Measurements from ENCODE around the gene MYORG. TPM values are rescaled to one million over a fixed set of nuclear protein-coding genes. Genes with fewer than 3 reads are reported as not detected.

Gene MYORG
- total RNA-seq, 1 donor from 2014 or later = 5.5 TPM

GRCh38 chr9:34400686-34401602 lies 24.2 kb upstream of the MYORG start:
- Mint-ChIP-seq H3K27me3 (ENCODE audit: low read depth) (no peaks in the 10 kb centered on the region), H3K27ac (no peak overlapping the region), H3K4me3 (no peak overlapping the region), H3K4me1 (no peaks in the 10 kb centered on the region), H3K36me3 (peaks cover 4% of the 10 kb centered on the region), H3K9me3 (no peaks in the 10 kb centered on the region)
- DNase-seq (ENCODE audit: low spot score in 2 of 2, unreplicated experiment in 2 of 2) = no peak
- no peak for TF ChIP-seq CTCF (IDR thresholded peaks at IDR 0.05; ENCODE audit: unreplicated experiment)

- DNase-seq (ENCODE audit: low spot score in 2 of 2, unreplicated experiment in 2 of 2) = no peak
- H3K4me3 Mint-ChIP-seq = no peak overlapping the region
- no peaks in the 10 kb centered on the region for H3K4me1 Mint-ChIP-seq
- no peak overlapping the region for H3K27ac Mint-ChIP-seq
- no peak for TF ChIP-seq CTCF (IDR thresholded peaks at IDR 0.05; ENCODE audit: unreplicated experiment)
- H3K36me3 Mint-ChIP-seq = peaks cover 4% of the 10 kb centered on the region
- no peaks in the 10 kb centered on the region for H3K9me3 Mint-ChIP-seq
- no peaks in the 10 kb centered on the region for H3K27me3 Mint-ChIP-seq (ENCODE audit: low read depth)
Observed at GRCh38 chr9:34400275-34400674, 23.6 kb upstream of the MYORG start.

- no peaks in the 10 kb centered on the region for H3K4me1 Mint-ChIP-seq
- H3K36me3 Mint-ChIP-seq = peaks cover 4% of the 10 kb centered on the region
- no peak overlapping the region for H3K27ac Mint-ChIP-seq
- no peaks in the 10 kb centered on the region for H3K9me3 Mint-ChIP-seq
- no peak overlapping the region for H3K4me3 Mint-ChIP-seq
- TF ChIP-seq CTCF (IDR thresholded peaks at IDR 0.05; ENCODE audit: unreplicated experiment) = no peak
- H3K27me3 Mint-ChIP-seq (ENCODE audit: low read depth) = no peaks in the 10 kb centered on the region
- DNase-seq (ENCODE audit: low spot score in 2 of 2, unreplicated experiment in 2 of 2) = no peak
Observed at GRCh38 chr9:34399729-34400128, 23.0 kb upstream of the MYORG start.

- Mint-ChIP-seq H3K4me3 (no peak overlapping the region), H3K27ac (no peak overlapping the region), H3K36me3 (peaks cover 4% of the 10 kb centered on the region), H3K9me3 (no peaks in the 10 kb centered on the region), H3K4me1 (no peaks in the 10 kb centered on the region), H3K27me3 (ENCODE audit: low read depth) (no peaks in the 10 kb centered on the region)
- no peak for TF ChIP-seq CTCF (IDR thresholded peaks at IDR 0.05; ENCODE audit: unreplicated experiment)
- no peak for DNase-seq (ENCODE audit: low spot score in 2 of 2, unreplicated experiment in 2 of 2)
Observed at GRCh38 chr9:34398875-34399274, 22.2 kb upstream of the MYORG start.

GRCh38 chr9:34396276-34397214 lies 19.8 kb upstream of the MYORG start:
- no peak overlapping the region for H3K27ac Mint-ChIP-seq
- DNase-seq (ENCODE audit: low spot score in 2 of 2, unreplicated experiment in 2 of 2) = peak in 1 of 2 experiments; percentile 9
- H3K4me3 Mint-ChIP-seq = no peak overlapping the region
- no peak for TF ChIP-seq CTCF (IDR thresholded peaks at IDR 0.05; ENCODE audit: unreplicated experiment)
- H3K9me3 Mint-ChIP-seq = no peaks in the 10 kb centered on the region
- H3K4me1 Mint-ChIP-seq = no peaks in the 10 kb centered on the region
- H3K36me3 Mint-ChIP-seq = peaks cover 3% of the 10 kb centered on the region
- peaks cover 18% of the 10 kb centered on the region for H3K27me3 Mint-ChIP-seq (ENCODE audit: low read depth)
